OCI-LY3 (cell line): ENCODE data around the gene KAT8.

Source experiments
- EZH2phosphoT487 ChIP-seq: fragments of 200-600 bp; shearing (Covaris generic); IDR thresholded peaks from 2 replicates; pipeline ENCODE4 v1.6.1; 2018; ENCODE audit warnings: antibody characterized with exemption, mixed run types, low read depth
- TF ChIP-seq, protein P1 (sequence below): fragments of 200-600, 300-600 bp; sonication (generic); IDR thresholded peaks from 2 replicates; pipeline ENCODE4 v1.5.1; 2014; ENCODE audit warnings: antibody characterized with exemption, low read length, low read depth

DNA sequence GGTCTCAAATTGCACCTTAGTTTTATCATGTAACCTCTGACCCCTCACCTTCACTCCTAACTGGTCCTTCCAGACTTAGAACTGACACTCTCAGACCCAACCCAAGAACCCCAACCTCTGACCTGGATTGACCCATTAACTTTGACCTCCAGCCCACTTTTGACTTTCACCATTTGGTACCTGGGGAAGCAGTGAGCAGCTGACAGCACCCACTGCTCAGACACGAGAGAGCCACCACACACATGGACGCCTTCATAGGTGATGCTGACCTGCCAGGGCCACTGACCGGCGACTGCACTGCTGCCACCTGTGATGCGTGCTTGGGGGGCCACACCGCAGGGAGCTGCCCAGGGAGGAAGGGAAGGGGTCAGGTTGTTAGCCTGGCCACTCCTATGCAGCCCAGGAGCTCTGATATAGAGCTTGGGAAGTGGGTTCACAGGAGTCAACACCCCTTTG, 15.6 kb downstream of the KAT8 start:
- TF ChIP-seq, protein P1, sequence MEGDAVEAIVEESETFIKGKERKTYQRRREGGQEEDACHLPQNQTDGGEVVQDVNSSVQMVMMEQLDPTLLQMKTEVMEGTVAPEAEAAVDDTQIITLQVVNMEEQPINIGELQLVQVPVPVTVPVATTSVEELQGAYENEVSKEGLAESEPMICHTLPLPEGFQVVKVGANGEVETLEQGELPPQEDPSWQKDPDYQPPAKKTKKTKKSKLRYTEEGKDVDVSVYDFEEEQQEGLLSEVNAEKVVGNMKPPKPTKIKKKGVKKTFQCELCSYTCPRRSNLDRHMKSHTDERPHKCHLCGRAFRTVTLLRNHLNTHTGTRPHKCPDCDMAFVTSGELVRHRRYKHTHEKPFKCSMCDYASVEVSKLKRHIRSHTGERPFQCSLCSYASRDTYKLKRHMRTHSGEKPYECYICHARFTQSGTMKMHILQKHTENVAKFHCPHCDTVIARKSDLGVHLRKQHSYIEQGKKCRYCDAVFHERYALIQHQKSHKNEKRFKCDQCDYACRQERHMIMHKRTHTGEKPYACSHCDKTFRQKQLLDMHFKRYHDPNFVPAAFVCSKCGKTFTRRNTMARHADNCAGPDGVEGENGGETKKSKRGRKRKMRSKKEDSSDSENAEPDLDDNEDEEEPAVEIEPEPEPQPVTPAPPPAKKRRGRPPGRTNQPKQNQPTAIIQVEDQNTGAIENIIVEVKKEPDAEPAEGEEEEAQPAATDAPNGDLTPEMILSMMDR: no peak
- TF ChIP-seq EZH2phosphoT487: no peak
